SK-N-SH (cell line): ENCODE data around the gene TMEM187. TPM values are rescaled to one million over a fixed set of nuclear protein-coding genes. Genes with fewer than 3 reads are reported as not detected.

Experiments used
- CTCF ChIA-PET: fragments of 300-600, 350-600 bp; formaldehyde crosslinking; extraction: SDS; loops from one replicate; lab custom pipeline; 2021; lab: Yijun Ruan, JAX
- POLR2A ChIA-PET: fragments of 350-600 bp; sonication (Branson Sonifier 250); formaldehyde crosslinking; extraction: SDS; loops from one replicate; lab custom pipeline; 2020; ENCODE audit warnings: antibody characterized with exemption, inconsistent platforms; lab: Yijun Ruan, JAX
- DNase-seq: peaks from one replicate; pipeline ENCODE4 v3.0.0; 2012
- H2AFZ ChIP-seq: fragments of 200-600 bp; sonication (generic); 2 replicates; pipeline ENCODE4 v1.8.1; 2016; ENCODE audit warnings: antibody characterized with exemption, mild to moderate bottlenecking, low read depth
- H3F3A ChIP-seq: fragments of 200-600 bp; sonication (generic); replicated peaks from 2 replicates; pipeline ENCODE3; 2016; ENCODE audit warnings: antibody characterized with exemption, mild to moderate bottlenecking; ENCODE audit not compliant: insufficient read depth
- H3K27ac ChIP-seq, 2 experiments: fragments of 200-500 bp in 1 of 2; fragments of 200-600 bp in 1 of 2; sonication (Bioruptor generic) in 1 of 2; sonication (generic), shearing (Covaris generic) in 1 of 2; 2 replicates each; pipeline versions ENCODE4 v1.5.1 to v1.6.1; 2014 to 2016; ENCODE audit warnings: low read depth in 2 of 2, inconsistent platforms in 1 of 2, low read length in 1 of 2, mild to moderate bottlenecking in 1 of 2, mixed read lengths in 1 of 2
- H3K27me3 ChIP-seq: fragments of 200-600 bp; sonication (generic), shearing (Covaris generic); 2 replicates; pipeline ENCODE4 v1.6.1; 2016; ENCODE audit warnings: mixed run types; ENCODE audit not compliant: insufficient read depth
- H3K36me3 ChIP-seq, 2 experiments: fragments of 200-500 bp in 1 of 2; fragments of 200-600 bp in 1 of 2; sonication (Bioruptor generic) in 1 of 2; sonication (generic) in 1 of 2; replicated peaks in 1 of 2; 2 replicates each; pipeline versions ENCODE3 to v1.5.1; 2014 to 2016; ENCODE audit warnings: low read length in 1 of 2, mild to moderate bottlenecking in 1 of 2; ENCODE audit not compliant: insufficient read depth in 2 of 2, control insufficient read depth in 1 of 2
- H3K4me1 ChIP-seq, 2 experiments: fragments of 200-500 bp in 1 of 2; fragments of 200-600 bp in 1 of 2; sonication (Bioruptor generic) in 1 of 2; sonication (generic), shearing (Covaris generic) in 1 of 2; 2 replicates each; pipeline versions ENCODE4 v1.5.1 to v1.6.1; 2014 to 2016; ENCODE audit warnings: low read depth in 1 of 2, low read length in 1 of 2, mixed run types in 1 of 2; ENCODE audit not compliant: insufficient read depth in 2 of 2, control insufficient read depth in 1 of 2
- H3K4me2 ChIP-seq: fragments of 200-600 bp; sonication (generic), shearing (Covaris generic); 2 replicates; pipeline ENCODE4 v1.6.1; 2017; ENCODE audit warnings: mixed run types
- H3K4me3 ChIP-seq, 2 experiments: fragments of 200-500 bp in 1 of 2; fragments of 200-600 bp in 1 of 2; sonication (Bioruptor generic) in 1 of 2; sonication (generic), shearing (Covaris generic) in 1 of 2; 2 replicates each; pipeline versions ENCODE4 v1.5.1 to v1.8.1; 2014 to 2016; ENCODE audit warnings: low read depth in 2 of 2, inconsistent platforms in 1 of 2, low read length in 1 of 2, mild to moderate bottlenecking in 1 of 2, mixed read lengths in 1 of 2, moderate library complexity in 1 of 2
- H3K79me2 ChIP-seq: fragments of 200-600 bp; sonication (generic); 2 replicates; pipeline ENCODE4 v1.8.1; 2017; ENCODE audit warnings: mild to moderate bottlenecking; ENCODE audit not compliant: insufficient read depth
- H3K9ac ChIP-seq: fragments of 200-600 bp; sonication (generic); 2 replicates; pipeline ENCODE4 v1.6.1; 2017; ENCODE audit warnings: mixed run types
- H3K9me2 ChIP-seq: fragments of 200-600 bp; sonication (generic); 2 replicates; pipeline ENCODE4 v1.6.1; 2017; ENCODE audit warnings: mixed run types
- H3K9me3 ChIP-seq: fragments of 200-600 bp; sonication (generic); 2 replicates; pipeline ENCODE4 v1.6.1; 2017; ENCODE audit warnings: mixed run types, mild to moderate bottlenecking, moderate library complexity
- H4K20me1 ChIP-seq: fragments of 200-600 bp; sonication (generic); 2 replicates; pipeline ENCODE4 v1.6.1; 2017; ENCODE audit warnings: mild to moderate bottlenecking, mixed run types; ENCODE audit not compliant: insufficient read depth
- EZH2phosphoT487 ChIP-seq: fragments of 200-600 bp; sonication (generic); IDR thresholded peaks from 2 replicates; pipeline ENCODE4 v1.6.1; 2017; ENCODE audit warnings: low read depth, mixed run types, mild to moderate bottlenecking, antibody characterized with exemption, moderate library complexity, borderline replicate concordance
- FOXJ3 ChIP-seq: sonication (generic); formaldehyde crosslinking; IDR thresholded peaks from 2 replicates; pipeline ENCODE4 v1.5.1; 2020; ENCODE audit warnings: mild to moderate bottlenecking, missing genetic modification reagents
- JUND ChIP-seq: IDR thresholded peaks from 2 replicates; pipeline ENCODE4 v1.4.0; 2012
- RAD21 ChIP-seq: IDR thresholded peaks from 2 replicates; pipeline ENCODE4 v1.6.1; 2012; ENCODE audit warnings: mild to moderate bottlenecking, low read length
- RCOR1 ChIP-seq: fragments of 150-350 bp; IDR thresholded peaks from 2 replicates; pipeline ENCODE4 v1.6.1; 2017; ENCODE audit warnings: antibody characterized with exemption, low read length
- REST ChIP-seq: IDR thresholded peaks from 2 replicates; pipeline ENCODE4 v1.6.1; 2012; ENCODE audit warnings: mild to moderate bottlenecking, low read depth, low read length, moderate library complexity
- RFX5 ChIP-seq: IDR thresholded peaks from 2 replicates; pipeline ENCODE4 v1.6.1; 2012; ENCODE audit warnings: mild to moderate bottlenecking, improper control_type of control experiment, low read length
- WGBS: methylation state at CpG from one replicate; pipeline ENCODE4 v1.1.6; 2017; ENCODE audit warnings: low lambda C conversion rate; 5-methylcytosine and 5-hydroxymethylcytosine counted together
- polyA plus RNA-seq, 3 experiments: library from polyadenylated mRNA; depleted of rRNA; stranded (reverse); fragments of >200 nt; gene quantifications; 2 replicates each; pipeline ENCODE4 v1.2.3, GENCODE V29; 2012

The TMEM187 gene
- polyA plus RNA-seq, 1 of the 3 experiments (the other 2 are of a cell fraction): 10.9 TPM

- no peak for TF ChIP-seq REST
These were observed 12.0 kb downstream of the TMEM187 start (continued) for GRCh38 chrX:153984351-153985178.

- POLR2A ChIA-PET: interaction anchor here (0.6 kb wide), 1 partner anchor 188 kb away, joined by 3 read pairs; no protein-coding TSS in a partner anchor
- H3K9me3 ChIP-seq: no peaks in the 10 kb centered on the region
- H3K4me2 ChIP-seq: no peak overlapping the region
- peaks cover 11% of the 10 kb centered on the region for H3K27me3 ChIP-seq
- TF ChIP-seq RCOR1 (no peak), JUND (no peak)
- H3K4me1 ChIP-seq: peaks cover 0 to 3% of the 10 kb centered on the region in 2 experiments; a peak in 1 of 4 replicates
- CTCF ChIA-PET: no interaction called here
- no peak overlapping the region for H3K9ac ChIP-seq
- H3K79me2 ChIP-seq: no peaks in the 10 kb centered on the region
- WGBS: 58% methylated on average over 10 of the region's 12 CpGs
- H3K27ac ChIP-seq: no peak overlapping the region
- no peaks in the 10 kb centered on the region for H3K36me3 ChIP-seq
- no peaks in the 10 kb centered on the region for H3F3A ChIP-seq
- H3K9me2 ChIP-seq: no peaks in the 10 kb centered on the region
- no peak for DNase-seq
- H2AFZ ChIP-seq: no peak overlapping the region
- no peak overlapping the region for H3K4me3 ChIP-seq
- H4K20me1 ChIP-seq: peaks cover 3% of the 10 kb centered on the region; the same call in 1 of the 2 replicates
These were observed 15.9 kb downstream of the TMEM187 start for GRCh38 chrX:153988493-153988892.

- Histone ChIP-seq H3K4me1 (peaks cover 0 to 3% of the 10 kb centered on the region in 2 experiments; a peak in 1 of 4 replicates), H3K4me2 (no peak overlapping the region), H4K20me1 (peaks cover 3% of the 10 kb centered on the region; the same call in 1 of the 2 replicates), H3K27me3 (peaks cover 11% of the 10 kb centered on the region), H3K79me2 (no peaks in the 10 kb centered on the region), H3K27ac (no peak overlapping the region), H3K9me2 (no peaks in the 10 kb centered on the region), H3K9me3 (no peaks in the 10 kb centered on the region), H3K9ac (no peak overlapping the region), H3K4me3 (no peak overlapping the region), H2AFZ (no peak overlapping the region), H3F3A (no peaks in the 10 kb centered on the region), H3K36me3 (no peaks in the 10 kb centered on the region)
- TF ChIP-seq RFX5 (no peak), FOXJ3 (CRISPR knock-in tag) (no peak), EZH2phosphoT487 (no peak), RAD21 (no peak)
- CTCF ChIA-PET: interaction anchor here (0.9 to 2.0 kb wide), 2 partner anchors 23 to 43 kb away, joined by 3 to 10 read pairs; no protein-coding TSS in a partner anchor
- WGBS: 86% methylated on average over 14 of the region's 14 CpGs
- POLR2A ChIA-PET: no interaction called here
- no peak for DNase-seq
These were observed 17.6 kb downstream of the TMEM187 start for GRCh38 chrX:153989973-153990655.
